H1 (cell line): Measurements from ENCODE around the gene GAPDH. TPM values are rescaled to one million over a fixed set of nuclear protein-coding genes. Genes with fewer than 3 reads are reported as not detected.

ENCODE experiments used
- BACH1 ChIP-seq: IDR thresholded peaks from 2 replicates; pipeline ENCODE4 v1.6.1; 2012; ENCODE audit warnings: low read length, improper control_type of control experiment
- JUN ChIP-seq: IDR thresholded peaks from 2 replicates; pipeline ENCODE4 v1.6.1; 2011; ENCODE audit warnings: low read depth, mild to moderate bottlenecking, improper control_type of control experiment, low read length
- polyA plus RNA-seq, 7 experiments: library from polyadenylated mRNA; depleted of rRNA in 3 of 7; stranded (reverse) in 5 of 7; unstranded in 2 of 7; fragments of >200 nt in 5 of 7; fragments of 200-250 nt in 2 of 7; gene quantifications; 1 replicate in 5 of 7; 2 replicates in 1 of 7; 4 replicates in 1 of 7; pipeline versions ENCODE4 v1.2.1 to v1.2.3, GENCODE V29; 2011 to 2013; ENCODE audit warnings: missing spikeins in 2 of 7, mixed read lengths in 2 of 7
- total RNA-seq: library from RNA; stranded (reverse); fragmentation: NEBNext Ultra II Directional; extraction: Animal tissue kit (Norgen Biotek cat#: 25700); gene quantifications from 2 replicates; pipeline ENCODE4 v1.2.1, GENCODE V29; 2021

Gene GAPDH
- total and polyA plus RNA-seq, 2 of the 8 experiments (the other 6 are each of a cell fraction or from before 2014, with no cell fraction given): 5,175 to 15,878 TPM

- TF ChIP-seq BACH1: no peak
- no peak for TF ChIP-seq JUN
These were observed 13.7 kb downstream of the GAPDH start (continued) for GRCh38 chr12:6547987-6548386.
